Measurements from ENCODE around the gene SEMA5A. TPM values are rescaled to one million over a fixed set of nuclear protein-coding genes. Genes with fewer than 3 reads are reported as not detected.

The SEMA5A gene
- total and polyA plus RNA-seq, 2 of the 8 experiments (the other 6 are each of a cell fraction or from before 2014, with no cell fraction given) = 5.3 to 8.9 TPM

DNA sequence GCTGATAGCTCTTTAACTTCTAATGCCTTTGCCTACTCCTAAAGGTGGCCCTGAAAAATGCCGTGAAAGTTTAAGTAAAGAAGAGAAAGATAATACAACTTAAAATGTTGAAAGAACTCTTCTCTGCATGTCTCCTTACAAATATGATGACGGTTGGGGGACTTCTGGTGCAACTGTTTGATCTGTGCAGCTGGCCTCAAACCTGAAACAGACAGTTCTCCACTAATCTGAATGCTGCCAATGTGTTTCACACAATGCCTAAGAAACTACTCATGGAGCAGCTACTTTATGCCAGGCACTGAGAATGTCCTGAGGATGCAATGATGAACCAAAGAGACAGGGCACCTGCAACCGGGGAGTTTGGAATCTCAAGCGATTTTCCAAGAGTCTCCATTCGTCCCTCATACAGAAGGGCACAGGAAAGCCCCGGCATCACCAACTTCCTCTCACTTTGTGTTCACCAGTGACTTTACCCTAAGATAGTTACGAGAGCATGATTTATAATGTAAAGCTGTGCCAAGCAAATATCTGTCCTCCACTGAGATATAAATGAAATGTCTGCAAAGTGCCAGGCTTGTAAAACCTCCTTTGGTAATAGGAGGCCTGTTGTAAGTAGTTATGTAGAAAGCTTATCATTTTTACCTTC is 455.4 kb downstream of the SEMA5A start (continued):
- TF ChIP-seq, protein P1, sequence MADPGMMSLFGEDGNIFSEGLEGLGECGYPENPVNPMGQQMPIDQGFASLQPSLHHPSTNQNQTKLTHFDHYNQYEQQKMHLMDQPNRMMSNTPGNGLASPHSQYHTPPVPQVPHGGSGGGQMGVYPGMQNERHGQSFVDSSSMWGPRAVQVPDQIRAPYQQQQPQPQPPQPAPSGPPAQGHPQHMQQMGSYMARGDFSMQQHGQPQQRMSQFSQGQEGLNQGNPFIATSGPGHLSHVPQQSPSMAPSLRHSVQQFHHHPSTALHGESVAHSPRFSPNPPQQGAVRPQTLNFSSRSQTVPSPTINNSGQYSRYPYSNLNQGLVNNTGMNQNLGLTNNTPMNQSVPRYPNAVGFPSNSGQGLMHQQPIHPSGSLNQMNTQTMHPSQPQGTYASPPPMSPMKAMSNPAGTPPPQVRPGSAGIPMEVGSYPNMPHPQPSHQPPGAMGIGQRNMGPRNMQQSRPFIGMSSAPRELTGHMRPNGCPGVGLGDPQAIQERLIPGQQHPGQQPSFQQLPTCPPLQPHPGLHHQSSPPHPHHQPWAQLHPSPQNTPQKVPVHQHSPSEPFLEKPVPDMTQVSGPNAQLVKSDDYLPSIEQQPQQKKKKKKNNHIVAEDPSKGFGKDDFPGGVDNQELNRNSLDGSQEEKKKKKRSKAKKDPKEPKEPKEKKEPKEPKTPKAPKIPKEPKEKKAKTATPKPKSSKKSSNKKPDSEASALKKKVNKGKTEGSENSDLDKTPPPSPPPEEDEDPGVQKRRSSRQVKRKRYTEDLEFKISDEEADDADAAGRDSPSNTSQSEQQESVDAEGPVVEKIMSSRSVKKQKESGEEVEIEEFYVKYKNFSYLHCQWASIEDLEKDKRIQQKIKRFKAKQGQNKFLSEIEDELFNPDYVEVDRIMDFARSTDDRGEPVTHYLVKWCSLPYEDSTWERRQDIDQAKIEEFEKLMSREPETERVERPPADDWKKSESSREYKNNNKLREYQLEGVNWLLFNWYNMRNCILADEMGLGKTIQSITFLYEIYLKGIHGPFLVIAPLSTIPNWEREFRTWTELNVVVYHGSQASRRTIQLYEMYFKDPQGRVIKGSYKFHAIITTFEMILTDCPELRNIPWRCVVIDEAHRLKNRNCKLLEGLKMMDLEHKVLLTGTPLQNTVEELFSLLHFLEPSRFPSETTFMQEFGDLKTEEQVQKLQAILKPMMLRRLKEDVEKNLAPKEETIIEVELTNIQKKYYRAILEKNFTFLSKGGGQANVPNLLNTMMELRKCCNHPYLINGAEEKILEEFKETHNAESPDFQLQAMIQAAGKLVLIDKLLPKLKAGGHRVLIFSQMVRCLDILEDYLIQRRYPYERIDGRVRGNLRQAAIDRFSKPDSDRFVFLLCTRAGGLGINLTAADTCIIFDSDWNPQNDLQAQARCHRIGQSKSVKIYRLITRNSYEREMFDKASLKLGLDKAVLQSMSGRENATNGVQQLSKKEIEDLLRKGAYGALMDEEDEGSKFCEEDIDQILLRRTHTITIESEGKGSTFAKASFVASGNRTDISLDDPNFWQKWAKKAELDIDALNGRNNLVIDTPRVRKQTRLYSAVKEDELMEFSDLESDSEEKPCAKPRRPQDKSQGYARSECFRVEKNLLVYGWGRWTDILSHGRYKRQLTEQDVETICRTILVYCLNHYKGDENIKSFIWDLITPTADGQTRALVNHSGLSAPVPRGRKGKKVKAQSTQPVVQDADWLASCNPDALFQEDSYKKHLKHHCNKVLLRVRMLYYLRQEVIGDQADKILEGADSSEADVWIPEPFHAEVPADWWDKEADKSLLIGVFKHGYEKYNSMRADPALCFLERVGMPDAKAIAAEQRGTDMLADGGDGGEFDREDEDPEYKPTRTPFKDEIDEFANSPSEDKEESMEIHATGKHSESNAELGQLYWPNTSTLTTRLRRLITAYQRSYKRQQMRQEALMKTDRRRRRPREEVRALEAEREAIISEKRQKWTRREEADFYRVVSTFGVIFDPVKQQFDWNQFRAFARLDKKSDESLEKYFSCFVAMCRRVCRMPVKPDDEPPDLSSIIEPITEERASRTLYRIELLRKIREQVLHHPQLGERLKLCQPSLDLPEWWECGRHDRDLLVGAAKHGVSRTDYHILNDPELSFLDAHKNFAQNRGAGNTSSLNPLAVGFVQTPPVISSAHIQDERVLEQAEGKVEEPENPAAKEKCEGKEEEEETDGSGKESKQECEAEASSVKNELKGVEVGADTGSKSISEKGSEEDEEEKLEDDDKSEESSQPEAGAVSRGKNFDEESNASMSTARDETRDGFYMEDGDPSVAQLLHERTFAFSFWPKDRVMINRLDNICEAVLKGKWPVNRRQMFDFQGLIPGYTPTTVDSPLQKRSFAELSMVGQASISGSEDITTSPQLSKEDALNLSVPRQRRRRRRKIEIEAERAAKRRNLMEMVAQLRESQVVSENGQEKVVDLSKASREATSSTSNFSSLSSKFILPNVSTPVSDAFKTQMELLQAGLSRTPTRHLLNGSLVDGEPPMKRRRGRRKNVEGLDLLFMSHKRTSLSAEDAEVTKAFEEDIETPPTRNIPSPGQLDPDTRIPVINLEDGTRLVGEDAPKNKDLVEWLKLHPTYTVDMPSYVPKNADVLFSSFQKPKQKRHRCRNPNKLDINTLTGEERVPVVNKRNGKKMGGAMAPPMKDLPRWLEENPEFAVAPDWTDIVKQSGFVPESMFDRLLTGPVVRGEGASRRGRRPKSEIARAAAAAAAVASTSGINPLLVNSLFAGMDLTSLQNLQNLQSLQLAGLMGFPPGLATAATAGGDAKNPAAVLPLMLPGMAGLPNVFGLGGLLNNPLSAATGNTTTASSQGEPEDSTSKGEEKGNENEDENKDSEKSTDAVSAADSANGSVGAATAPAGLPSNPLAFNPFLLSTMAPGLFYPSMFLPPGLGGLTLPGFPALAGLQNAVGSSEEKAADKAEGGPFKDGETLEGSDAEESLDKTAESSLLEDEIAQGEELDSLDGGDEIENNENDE (IDR thresholded peaks at IDR 0.05; ENCODE audit: insufficient replicate concordance, low read length) = no peak
- TF ChIP-seq TAF7 (optimal IDR thresholded peaks at IDR 0.05; ENCODE audit: borderline replicate concordance, low read depth, low read length) (no peak), TAF1 (IDR thresholded peaks at IDR 0.05; ENCODE audit: low read depth, low read length) (no peak), POLR2A (IDR thresholded peaks at IDR 0.05; ENCODE audit: control extremely low read depth in 1 of 2, low read depth in 2 of 2, low read length in 2 of 2) (no peak), YY1 (IDR thresholded peaks at IDR 0.05; ENCODE audit: low read depth, low read length) (no peak), KDM1A (IDR thresholded peaks at IDR 0.05; ENCODE audit: borderline replicate concordance, low read length) (no peak), ASH2L (IDR thresholded peaks at IDR 0.05; ENCODE audit: low read length) (no peak), CBX5 (IDR thresholded peaks at IDR 0.05; ENCODE audit: low read depth, low read length) (no peak), TBP (IDR thresholded peaks at IDR 0.05; ENCODE audit: low read depth, low read length) (no peak), SRF (IDR thresholded peaks at IDR 0.05; ENCODE audit: low read depth, low read length) (no peak), RBBP5 (IDR thresholded peaks at IDR 0.05; ENCODE audit: borderline replicate concordance, low read depth, low read length) (no peak), POU5F1 (IDR thresholded peaks at IDR 0.05; ENCODE audit: low read depth, low read length) (no peak)

Measured in H1 (cell line).